Raji (cell line): ENCODE measurements around the gene LTO1.

Source experiments
- POLR2A ChIP-seq: IDR thresholded peaks from 2 replicates; pipeline ENCODE4 v1.6.1; 2011; ENCODE audit warnings: low read depth, low read length, control low read depth; ENCODE audit not compliant: insufficient read depth

The LTO1 gene

DNA sequence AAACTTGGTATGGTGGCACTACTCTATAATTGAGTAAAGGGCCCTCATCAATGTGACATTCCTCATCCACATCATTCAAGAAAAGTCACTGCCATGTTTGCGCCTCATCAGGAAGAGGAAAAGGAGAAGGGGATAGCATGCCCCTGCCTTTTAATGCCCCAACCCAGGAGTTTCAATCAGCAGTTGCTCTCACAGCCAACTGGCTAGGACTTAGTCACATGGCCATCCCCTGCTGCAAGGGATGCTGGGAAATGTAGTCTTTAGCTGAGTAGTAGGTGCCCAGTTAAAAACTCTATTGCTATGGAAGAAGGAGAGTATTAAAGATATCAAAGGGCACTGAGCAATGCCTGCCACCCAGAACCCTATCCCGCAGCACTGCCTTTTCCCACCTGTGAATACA, 45.1 kb downstream of the LTO1 start:
- no peak for TF ChIP-seq POLR2A

DNA sequence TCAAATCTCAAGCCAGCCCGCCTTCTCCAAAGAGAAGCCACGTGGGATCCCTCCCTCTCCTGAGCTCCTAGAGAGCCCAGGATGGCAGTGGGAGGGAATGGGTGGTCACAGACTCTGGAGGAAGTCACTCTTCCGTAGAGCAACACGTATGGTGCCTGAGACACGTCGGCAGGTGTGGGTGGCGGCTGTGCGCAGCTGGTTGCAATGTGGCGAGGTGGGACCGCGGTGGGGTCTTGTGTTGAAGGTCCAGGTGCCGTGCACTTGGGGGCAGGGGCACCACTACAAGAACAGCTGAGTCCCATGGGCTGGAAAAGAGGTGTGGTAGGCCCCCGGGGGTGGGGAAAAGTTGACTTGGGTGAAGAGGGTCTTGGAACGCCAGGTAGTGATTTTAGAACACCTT, 47.6 kb downstream of the LTO1 start:
- TF ChIP-seq POLR2A = no peak

DNA sequence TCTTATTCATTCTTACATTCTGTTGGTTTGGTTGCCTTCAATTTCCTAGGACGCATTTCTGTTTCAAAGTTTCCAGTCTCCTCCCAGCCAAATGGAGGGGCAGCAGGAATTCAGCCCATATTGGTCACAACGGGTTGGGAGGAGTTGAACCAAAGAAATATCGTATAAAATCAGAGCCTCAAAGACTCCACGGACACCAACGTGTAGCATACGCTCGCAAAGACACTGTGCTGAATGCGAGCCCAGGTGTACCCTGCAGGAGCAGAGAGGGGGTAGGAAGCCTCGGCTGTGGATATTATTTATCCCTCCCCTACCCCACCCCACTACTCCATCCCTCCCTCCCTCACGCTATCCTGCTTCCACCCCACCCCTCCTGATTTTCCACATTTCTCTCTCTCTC, 49.7 kb downstream of the LTO1 start:
- no peak for TF ChIP-seq POLR2A

DNA sequence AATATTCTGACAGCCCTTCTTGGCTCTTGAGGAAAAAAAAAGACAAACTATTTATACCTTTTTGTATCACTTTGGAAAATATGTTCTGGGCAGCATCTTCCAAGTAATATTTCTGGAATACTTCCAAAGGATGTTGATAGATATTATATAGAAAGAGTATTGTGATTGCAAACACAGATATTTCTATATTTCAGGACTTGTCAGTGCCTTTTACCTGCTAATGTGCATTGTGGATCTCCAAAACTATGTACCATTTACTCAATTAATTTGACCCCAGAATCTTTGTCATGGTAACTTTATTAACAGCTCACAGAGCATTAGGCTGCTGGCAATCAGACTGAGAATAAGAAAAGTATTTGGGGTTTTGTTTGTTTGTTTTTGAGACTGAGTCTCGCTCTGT, 50.9 kb downstream of the LTO1 start:
- TF ChIP-seq POLR2A = no peak

DNA sequence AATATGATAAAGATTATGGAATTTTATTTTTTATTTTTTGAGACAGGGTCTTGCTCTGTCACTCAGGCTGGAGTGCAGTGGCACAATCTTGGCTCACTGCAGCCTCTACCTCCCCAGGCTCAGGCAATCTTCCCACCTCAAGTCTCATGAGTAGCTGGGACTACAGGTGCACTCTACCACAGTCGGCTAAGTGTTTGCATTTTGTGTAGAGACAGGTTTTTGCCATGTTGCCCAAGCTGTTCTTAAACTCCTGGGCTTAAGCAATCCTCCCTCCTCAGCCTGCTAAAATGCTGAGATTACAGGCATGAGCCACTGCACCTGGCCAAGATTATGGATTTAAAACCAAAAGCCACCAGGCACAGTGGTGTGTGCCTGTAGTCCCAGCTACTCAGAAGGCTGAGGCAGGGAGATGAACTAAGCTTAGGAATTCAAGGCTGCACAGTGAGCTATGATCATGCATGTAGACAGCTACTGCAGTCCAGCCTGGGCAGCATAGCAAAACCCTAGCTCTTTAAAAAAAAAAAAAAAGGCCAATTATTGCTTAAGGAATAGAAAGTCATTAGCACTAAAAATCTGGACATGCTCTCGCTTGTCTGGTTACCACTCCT, 54.4 kb downstream of the LTO1 start:
- no peak for TF ChIP-seq POLR2A

DNA sequence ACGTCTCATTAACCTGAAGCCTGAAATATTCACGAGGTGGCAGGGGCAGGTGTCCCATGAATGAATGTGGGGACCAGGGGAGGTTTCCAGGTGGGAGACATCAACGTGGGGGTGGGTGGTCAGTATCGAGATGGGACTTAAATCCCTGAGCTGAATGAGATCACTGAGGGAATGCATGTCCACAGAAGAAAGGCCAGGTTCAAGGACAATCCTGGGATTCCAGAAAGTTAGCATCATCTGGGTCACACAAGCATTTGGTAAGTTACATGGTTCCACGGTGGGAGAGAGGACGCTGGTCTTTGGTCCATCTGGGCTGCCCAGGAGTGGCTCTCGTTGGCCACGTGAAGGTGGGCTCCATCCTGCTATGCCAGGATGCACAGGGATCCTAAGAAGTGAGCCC, 56.9 kb downstream of the LTO1 start:
- no peak for TF ChIP-seq POLR2A

DNA sequence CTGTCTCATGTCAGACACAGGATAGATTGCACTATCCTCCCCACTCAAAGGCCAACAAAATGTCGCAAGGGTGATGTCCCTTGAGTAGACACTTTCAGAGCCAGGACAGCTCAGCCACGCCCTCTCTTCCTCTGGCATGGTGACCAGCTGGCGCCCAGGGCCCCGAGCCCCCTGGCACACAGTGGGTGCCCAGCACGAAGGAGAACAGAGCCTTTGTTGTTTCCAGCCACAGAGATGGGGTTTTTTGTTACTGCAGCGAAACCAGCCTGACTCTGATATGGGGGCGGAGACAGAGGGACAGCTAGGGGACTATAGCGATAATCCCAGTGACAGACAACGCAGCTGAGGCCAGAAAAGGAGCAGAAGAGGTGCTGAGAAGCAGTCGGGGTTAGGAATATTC, 57.5 kb downstream of the LTO1 start:
- no peak for TF ChIP-seq POLR2A

DNA sequence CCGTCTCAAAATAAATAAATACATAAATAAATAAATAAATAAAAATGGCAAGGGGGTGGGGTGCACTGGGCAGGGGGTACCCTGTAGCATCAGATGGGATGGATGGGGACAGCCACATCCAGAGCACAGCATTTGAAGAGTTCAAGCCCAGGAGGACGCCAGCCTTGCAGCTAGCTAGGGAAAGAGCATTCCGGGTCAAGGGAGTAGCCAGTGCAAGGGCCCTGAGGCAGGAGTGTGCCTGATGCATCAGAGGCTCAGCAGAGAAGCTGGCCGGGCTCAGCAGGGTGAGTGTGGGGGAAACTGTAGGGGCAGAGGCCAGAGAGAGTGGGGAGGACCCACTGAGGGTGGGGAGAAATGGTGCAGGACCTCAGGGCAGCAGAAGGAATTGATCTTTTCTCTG, 57.9 kb downstream of the LTO1 start:
- TF ChIP-seq POLR2A = no peak
